Keratinocyte (primary cell): ENCODE measurements around the gene MEIS2. TPM values are rescaled to one million over a fixed set of nuclear protein-coding genes. Genes with fewer than 3 reads are reported as not detected.

Experiments used
- DNase-seq: peaks from one replicate; pipeline ENCODE4 v3.0.0-alpha.2; 2011; ENCODE audit warnings: low read depth, missing footprints, low spot score
- FAIRE-seq: peaks from 2 replicates; lab custom pipeline; 2011; peaks lifted over from hg19 to GRCh38; lab: Jason Lieb, UNC
- H2AFZ ChIP-seq: 2 replicates; pipeline ENCODE4 v1.6.0; 2012; ENCODE audit warnings: low read length, control low read depth, inconsistent platforms; ENCODE audit not compliant: control insufficient read depth
- H3K27ac ChIP-seq: 2 replicates; pipeline ENCODE4 v1.5.1; 2011; ENCODE audit warnings: low read length; ENCODE audit not compliant: control insufficient read depth, insufficient read depth
- H3K27me3 ChIP-seq: 3 replicates; pipeline ENCODE4 v1.6.0; 2011; ENCODE audit warnings: low read length; ENCODE audit not compliant: control insufficient read depth, insufficient read depth; ENCODE audit errors: extremely low read depth
- H3K36me3 ChIP-seq, 2 experiments: 2 replicates in 1 of 2; 3 replicates in 1 of 2; pipeline ENCODE4 v1.5.1; 2011; ENCODE audit warnings: low read length in 2 of 2, mild to moderate bottlenecking in 1 of 2; ENCODE audit not compliant: control insufficient read depth in 2 of 2, insufficient read depth in 2 of 2; ENCODE audit errors: extremely low read depth in 1 of 2
- H3K4me1 ChIP-seq: 3 replicates; pipeline ENCODE4 v1.5.1; 2011; ENCODE audit warnings: low read length; ENCODE audit not compliant: control insufficient read depth, insufficient read depth; ENCODE audit errors: extremely low read depth
- H3K4me2 ChIP-seq: 3 replicates; pipeline ENCODE4 v1.6.0; 2011; ENCODE audit warnings: low read depth, low read length; ENCODE audit not compliant: control insufficient read depth, insufficient read depth; ENCODE audit errors: extremely low read depth
- H3K4me3 ChIP-seq, 3 experiments: fragments of 200-600 bp in 1 of 3; sonication (generic) in 1 of 3; 2 replicates in 2 of 3; 3 replicates in 1 of 3; pipeline ENCODE4 v1.5.1; 2011 to 2016; ENCODE audit warnings: low read length in 3 of 3, mild to moderate bottlenecking in 3 of 3, control low read depth in 2 of 3, inconsistent platforms in 1 of 3, low read depth in 1 of 3, mixed read lengths in 1 of 3, mixed run types in 1 of 3, moderate library complexity in 1 of 3; ENCODE audit not compliant: control insufficient read depth in 2 of 3, insufficient read depth in 2 of 3; ENCODE audit errors: extremely low read depth in 1 of 3
- H3K79me2 ChIP-seq: 2 replicates; pipeline ENCODE4 v1.6.0; 2012; ENCODE audit warnings: low read length; ENCODE audit not compliant: control insufficient read depth, insufficient read depth
- H3K9ac ChIP-seq: 3 replicates; pipeline ENCODE4 v1.6.0; 2011; ENCODE audit warnings: low read length; ENCODE audit not compliant: control insufficient read depth, insufficient read depth; ENCODE audit errors: extremely low read depth
- H3K9me1 ChIP-seq: 3 replicates; pipeline ENCODE4 v1.6.0; 2011; ENCODE audit warnings: low read length; ENCODE audit not compliant: control insufficient read depth, insufficient read depth; ENCODE audit errors: extremely low read depth
- H3K9me3 ChIP-seq: 2 replicates; pipeline ENCODE4 v1.5.1; 2012; ENCODE audit warnings: low read depth, low read length; ENCODE audit not compliant: control insufficient read depth
- H4K20me1 ChIP-seq: 3 replicates; pipeline ENCODE4 v1.6.0; 2011; ENCODE audit warnings: low read length; ENCODE audit not compliant: control insufficient read depth, insufficient read depth; ENCODE audit errors: extremely low read depth
- CTCF ChIP-seq, 3 experiments: IDR thresholded peaks in 1 of 3; conservative IDR thresholded peaks in 1 of 3; optimal IDR thresholded peaks in 1 of 3; 2 replicates in 2 of 3; 3 replicates in 1 of 3; pipeline versions ENCODE3 to v1.5.1; 2011; ENCODE audit warnings: low read length in 3 of 3, mild to moderate bottlenecking in 3 of 3, moderate library complexity in 2 of 3, control low read depth in 1 of 3, inconsistent platforms in 1 of 3; ENCODE audit not compliant: insufficient read depth in 2 of 3; ENCODE audit errors: extremely low read depth in 1 of 3
- EZH2 ChIP-seq: IDR thresholded peaks from one replicate; pipeline ENCODE4 v1.6.1; 2012; ENCODE audit warnings: inconsistent platforms, mild to moderate bottlenecking, low read length, moderate library complexity
- dilution Hi-C: fragments of 300-500 bp; cut with MboI; formaldehyde crosslinking; loops from one replicate; pipeline ENCODE4 v1.7.0; 2020; ENCODE audit warnings: low sequenced_read_pairs; ENCODE audit not compliant: extremely low pct_ligation_motif_present
- polyA plus RNA-seq, 5 experiments: library from polyadenylated mRNA; depleted of rRNA in 3 of 5; stranded (reverse) in 3 of 5; stranded (forward) in 1 of 5; unstranded in 1 of 5; fragments of >200 nt; gene quantifications; 1 replicate in 1 of 5; 2 replicates in 3 of 5; 3 replicates in 1 of 5; pipeline versions ENCODE4 v1.2.1 to v1.2.3, GENCODE V29; 2011 to 2012; ENCODE audit warnings: missing spikeins in 2 of 5, low read depth in 1 of 5, low replicate concordance in 1 of 5

The MEIS2 gene
- polyA plus RNA-seq, 1 donor (not counting 4 experiments of a cell fraction or from before 2014, with no cell fraction given) = 11.4 TPM

- FAIRE-seq (no peak), DNase-seq (no peak)
- H3K27me3 ChIP-seq = no peaks in the 10 kb centered on the region
- no peaks in the 10 kb centered on the region for H3K36me3 ChIP-seq
- H3K4me3 ChIP-seq = no peak overlapping the region
- TF ChIP-seq CTCF (optimal IDR thresholded peaks at IDR 0.05 in 1 of 3, IDR thresholded peaks at IDR 0.05 in 1 of 3, conservative IDR thresholded peaks at IDR 0.05 in 1 of 3; ENCODE audit: extremely low read depth in 1 of 3, insufficient read depth in 2 of 3, low read length in 3 of 3) = no peak
- TF ChIP-seq EZH2 = no peak
- no peak overlapping the region for H3K27ac ChIP-seq
- no peak overlapping the region for H3K4me2 ChIP-seq
- no peaks in the 10 kb centered on the region for H3K4me1 ChIP-seq
- H3K9me3 ChIP-seq = no peaks in the 10 kb centered on the region
- H4K20me1 ChIP-seq = no peaks in the 10 kb centered on the region
- no peaks in the 10 kb centered on the region for H3K9me1 ChIP-seq
- H2AFZ ChIP-seq = no peak overlapping the region
- H3K79me2 ChIP-seq = no peaks in the 10 kb centered on the region
- dilution Hi-C loops = no loop called here
- H3K9ac ChIP-seq = no peak overlapping the region
Observed at GRCh38 chr15:37142371-37142770, 42.0 kb upstream of the MEIS2 start.

GRCh38 chr15:37140531-37141058, 40.2 kb upstream of the MEIS2 start:
- H3K9me3 ChIP-seq = no peaks in the 10 kb centered on the region
- H3K79me2 ChIP-seq = no peaks in the 10 kb centered on the region
- H3K9ac ChIP-seq = no peak overlapping the region
- no peaks in the 10 kb centered on the region for H3K27me3 ChIP-seq
- no peaks in the 10 kb centered on the region for H3K4me1 ChIP-seq
- FAIRE-seq (no peak), DNase-seq (no peak)
- no peak overlapping the region for H3K4me2 ChIP-seq
- dilution Hi-C loops = no loop called here
- no peak overlapping the region for H3K4me3 ChIP-seq
- no peak for TF ChIP-seq EZH2
- no peak for TF ChIP-seq CTCF (optimal IDR thresholded peaks at IDR 0.05 in 1 of 3, IDR thresholded peaks at IDR 0.05 in 1 of 3, conservative IDR thresholded peaks at IDR 0.05 in 1 of 3; ENCODE audit: extremely low read depth in 1 of 3, insufficient read depth in 2 of 3, low read length in 3 of 3)
- no peaks in the 10 kb centered on the region for H3K36me3 ChIP-seq
- H4K20me1 ChIP-seq = no peaks in the 10 kb centered on the region
- H3K9me1 ChIP-seq = no peaks in the 10 kb centered on the region
- H3K27ac ChIP-seq = no peak overlapping the region
- no peak overlapping the region for H2AFZ ChIP-seq
